GM23338 (cell line): Measurements from ENCODE around the gene CELSR3. TPM values are rescaled to one million over a fixed set of nuclear protein-coding genes. Genes with fewer than 3 reads are reported as not detected.

Source experiments
- ATAC-seq: fragments of 200-7000 bp; cut with Tn5 transposase; 3 replicates; pipeline ENCODE4 v1.9.1; 2020
- DNase-seq: peaks from one replicate; pipeline ENCODE4 v3.0.0-alpha.2; 2015; ENCODE audit warnings: low spot score
- H2AFZ ChIP-seq: fragments of 200-600 bp; sonication (generic); 2 replicates; pipeline ENCODE4 v1.8.0; 2016; ENCODE audit warnings: antibody characterized with exemption, mild to moderate bottlenecking, moderate library complexity
- H3F3A ChIP-seq: fragments of 200-600 bp; sonication (generic); replicated peaks from 2 replicates; pipeline ENCODE4 v1.8.0; 2017; ENCODE audit warnings: antibody characterized with exemption, mixed run types, low read depth
- H3K27ac ChIP-seq: fragments of 200-600 bp; sonication (generic); 2 replicates; pipeline ENCODE4 v1.6.1; 2016; ENCODE audit warnings: low read depth
- H3K27me3 ChIP-seq: fragments of 200-600 bp; sonication (generic); 2 replicates; pipeline ENCODE4 v1.8.0; 2016; ENCODE audit warnings: mild to moderate bottlenecking, mixed run types, moderate library complexity; ENCODE audit not compliant: insufficient read depth
- H3K36me3 ChIP-seq: fragments of 200-600 bp; sonication (generic); 2 replicates; pipeline ENCODE4 v1.8.0; 2016; ENCODE audit warnings: mild to moderate bottlenecking; ENCODE audit not compliant: insufficient read depth
- H3K4me1 ChIP-seq: fragments of 200-600 bp; sonication (generic); 2 replicates; pipeline ENCODE4 v1.8.0; 2016; ENCODE audit warnings: mild to moderate bottlenecking, moderate library complexity; ENCODE audit not compliant: insufficient read depth
- H3K4me2 ChIP-seq: fragments of 200-600 bp; sonication (generic); 2 replicates; pipeline ENCODE4 v1.7.1; 2017; ENCODE audit warnings: mixed run types
- H3K4me3 ChIP-seq: fragments of 200-600 bp; sonication (generic); 2 replicates; pipeline ENCODE4 v1.6.1; 2016; ENCODE audit warnings: mixed run types
- H3K79me2 ChIP-seq: fragments of 200-600 bp; sonication (generic); replicated peaks from 2 replicates; pipeline ENCODE4 v1.8.0; 2017; ENCODE audit warnings: mild to moderate bottlenecking; ENCODE audit not compliant: insufficient read depth
- H3K9me2 ChIP-seq: fragments of 200-600 bp; sonication (generic); 2 replicates; pipeline ENCODE4 v1.8.0; 2017; ENCODE audit not compliant: insufficient read depth
- H4K20me1 ChIP-seq: fragments of 200-600 bp; sonication (generic); replicated peaks from 2 replicates; pipeline ENCODE4 v1.8.0; 2017; ENCODE audit warnings: mild to moderate bottlenecking; ENCODE audit not compliant: insufficient read depth
- H3K27ac Mint-ChIP-seq: 2 replicates; pipeline ENCODE4 v1.8.0; 2020; ENCODE audit warnings: inconsistent platforms, mild to moderate bottlenecking, moderate library complexity, mixed read lengths
- H3K27me3 Mint-ChIP-seq: 3 replicates; pipeline ENCODE4 v1.8.0; 2022; ENCODE audit warnings: low read depth, mild to moderate bottlenecking, moderate library complexity, mixed read lengths, inconsistent platforms; ENCODE audit not compliant: insufficient read depth, poor library complexity
- H3K36me3 Mint-ChIP-seq: 3 replicates; pipeline ENCODE4 v1.8.0; 2021; ENCODE audit warnings: low read depth, mild to moderate bottlenecking, inconsistent platforms, moderate library complexity, mixed read lengths
- H3K4me1 Mint-ChIP-seq: 3 replicates; pipeline ENCODE4 v1.8.0; 2020; ENCODE audit warnings: mild to moderate bottlenecking, inconsistent platforms, mixed read lengths
- H3K4me3 Mint-ChIP-seq: 3 replicates; pipeline ENCODE4 v1.8.0; 2021; ENCODE audit warnings: moderate library complexity, mild to moderate bottlenecking, inconsistent platforms, mixed read lengths
- H3K9me3 Mint-ChIP-seq: 3 replicates; pipeline ENCODE4 v1.8.0; 2020; ENCODE audit warnings: moderate library complexity, mild to moderate bottlenecking, inconsistent platforms, mixed read lengths
- CREB1 ChIP-seq: fragments of 250-450 bp; sonication (Bioruptor Pico); IDR thresholded peaks from 2 replicates; pipeline ENCODE4 v1.5.0; 2020; ENCODE audit warnings: low read depth, mild to moderate bottlenecking, moderate library complexity
- EZH2 ChIP-seq: fragments of 200-600 bp; sonication (generic); IDR thresholded peaks from one replicate; pipeline ENCODE4 v1.8.0; 2017; ENCODE audit warnings: antibody characterized with exemption, mild to moderate bottlenecking, low read depth; ENCODE audit not compliant: unreplicated experiment
- EZH2phosphoT487 ChIP-seq: fragments of 200-600 bp; sonication (generic); IDR thresholded peaks from one replicate; pipeline ENCODE4 v1.8.1; 2018; ENCODE audit warnings: antibody characterized with exemption; ENCODE audit not compliant: unreplicated experiment
- JUNB ChIP-seq: IDR thresholded peaks from one replicate; pipeline ENCODE4 v1.6.1; 2016; ENCODE audit warnings: antibody characterized with exemption; ENCODE audit not compliant: unreplicated experiment
- NANOG ChIP-seq: IDR thresholded peaks from 2 replicates; pipeline ENCODE4 v1.6.1; 2016; ENCODE audit warnings: antibody characterized with exemption, borderline replicate concordance
- POLR2AphosphoS5 ChIP-seq: IDR thresholded peaks from 2 replicates; pipeline ENCODE4 v1.6.1; 2016; ENCODE audit warnings: antibody characterized with exemption, low read depth
- STAT1 ChIP-seq: IDR thresholded peaks from one replicate; pipeline ENCODE4 v1.6.1; 2016; ENCODE audit warnings: antibody characterized with exemption; ENCODE audit not compliant: unreplicated experiment
- ZNF114 ChIP-seq: fragments of 250-450 bp; sonication (Bioruptor Pico); IDR thresholded peaks from 2 replicates; pipeline ENCODE4 v1.5.0; 2020; ENCODE audit warnings: mild to moderate bottlenecking, moderate library complexity
- ZNF331 ChIP-seq: fragments of 250-450 bp; sonication (Bioruptor Pico); IDR thresholded peaks from 2 replicates; pipeline ENCODE4 v1.5.0; 2020; ENCODE audit warnings: low read depth, mild to moderate bottlenecking, moderate library complexity
- ZNF462 ChIP-seq: fragments of 250-450 bp; sonication (Bioruptor Pico); IDR thresholded peaks from 2 replicates; pipeline ENCODE4 v1.5.0; 2020; ENCODE audit warnings: mild to moderate bottlenecking, moderate library complexity
- polyA plus RNA-seq: library from polyadenylated mRNA; unstranded; fragments of >200 nt; fragmentation: Nextera tagmentation; extraction: Ambion mirVana; gene quantifications from 2 replicates; pipeline ENCODE4 v1.2.1, GENCODE V29; 2016
- total RNA-seq: library from RNA; depleted of rRNA; stranded (reverse); fragments of >200 nt; shearing (Covaris generic); gene quantifications from 2 replicates; pipeline ENCODE4 v1.2.3, GENCODE V29; 2014
- TF ChIP-seq, protein P1 (sequence below): IDR thresholded peaks from 2 replicates; pipeline ENCODE4 v1.6.1; 2016; ENCODE audit warnings: antibody characterized with exemption
- TF ChIP-seq, protein P2 (sequence below), 2 experiments: fragments of 200-600 bp in 1 of 2; sonication (generic) in 1 of 2; conservative IDR thresholded peaks; 2 replicates each; pipeline versions ENCODE4 v1.5.1 to v1.6.1; 2016 to 2017; ENCODE audit warnings: antibody characterized with exemption in 2 of 2, low read depth in 2 of 2, mild to moderate bottlenecking in 2 of 2, moderate library complexity in 1 of 2

The CELSR3 gene
- total and polyA plus RNA-seq, 2 experiments from 2014 or later = 7.5 to 33.3 TPM

- no peaks in the 10 kb centered on the region for H3K36me3 ChIP-seq
- H3K36me3 Mint-ChIP-seq = peaks cover 67% of the 10 kb centered on the region
- H4K20me1 ChIP-seq = peaks cover 2% of the 10 kb centered on the region; the same call in 1 of the 2 replicates
- TF ChIP-seq STAT1 = no peak
- TF ChIP-seq CREB1 (CRISPR knock-in tag) = no peak
- no peak for TF ChIP-seq EZH2
- TF ChIP-seq JUNB = no peak
- TF ChIP-seq POLR2AphosphoS5 = no peak
- TF ChIP-seq, protein P1, sequence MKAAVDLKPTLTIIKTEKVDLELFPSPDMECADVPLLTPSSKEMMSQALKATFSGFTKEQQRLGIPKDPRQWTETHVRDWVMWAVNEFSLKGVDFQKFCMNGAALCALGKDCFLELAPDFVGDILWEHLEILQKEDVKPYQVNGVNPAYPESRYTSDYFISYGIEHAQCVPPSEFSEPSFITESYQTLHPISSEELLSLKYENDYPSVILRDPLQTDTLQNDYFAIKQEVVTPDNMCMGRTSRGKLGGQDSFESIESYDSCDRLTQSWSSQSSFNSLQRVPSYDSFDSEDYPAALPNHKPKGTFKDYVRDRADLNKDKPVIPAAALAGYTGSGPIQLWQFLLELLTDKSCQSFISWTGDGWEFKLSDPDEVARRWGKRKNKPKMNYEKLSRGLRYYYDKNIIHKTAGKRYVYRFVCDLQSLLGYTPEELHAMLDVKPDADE = no peak
- TF ChIP-seq EZH2phosphoT487 = no peak
- no peak for TF ChIP-seq ZNF331 (CRISPR knock-in tag)
- no peak for TF ChIP-seq NANOG
- TF ChIP-seq, protein P2, sequence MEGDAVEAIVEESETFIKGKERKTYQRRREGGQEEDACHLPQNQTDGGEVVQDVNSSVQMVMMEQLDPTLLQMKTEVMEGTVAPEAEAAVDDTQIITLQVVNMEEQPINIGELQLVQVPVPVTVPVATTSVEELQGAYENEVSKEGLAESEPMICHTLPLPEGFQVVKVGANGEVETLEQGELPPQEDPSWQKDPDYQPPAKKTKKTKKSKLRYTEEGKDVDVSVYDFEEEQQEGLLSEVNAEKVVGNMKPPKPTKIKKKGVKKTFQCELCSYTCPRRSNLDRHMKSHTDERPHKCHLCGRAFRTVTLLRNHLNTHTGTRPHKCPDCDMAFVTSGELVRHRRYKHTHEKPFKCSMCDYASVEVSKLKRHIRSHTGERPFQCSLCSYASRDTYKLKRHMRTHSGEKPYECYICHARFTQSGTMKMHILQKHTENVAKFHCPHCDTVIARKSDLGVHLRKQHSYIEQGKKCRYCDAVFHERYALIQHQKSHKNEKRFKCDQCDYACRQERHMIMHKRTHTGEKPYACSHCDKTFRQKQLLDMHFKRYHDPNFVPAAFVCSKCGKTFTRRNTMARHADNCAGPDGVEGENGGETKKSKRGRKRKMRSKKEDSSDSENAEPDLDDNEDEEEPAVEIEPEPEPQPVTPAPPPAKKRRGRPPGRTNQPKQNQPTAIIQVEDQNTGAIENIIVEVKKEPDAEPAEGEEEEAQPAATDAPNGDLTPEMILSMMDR (conservative IDR thresholded peaks at IDR 0.05; ENCODE audit: low read depth in 2 of 2) = no peak
- TF ChIP-seq ZNF114 (CRISPR knock-in tag) = no peak
- no peak for TF ChIP-seq ZNF462 (CRISPR knock-in tag)
- H3K27me3 Mint-ChIP-seq = peaks cover 15% of the 10 kb centered on the region
- no peak overlapping the region for H2AFZ ChIP-seq
- H3K79me2 ChIP-seq = peaks cover 11% of the 10 kb centered on the region
- H3K4me3 ChIP-seq = no peak overlapping the region
- ATAC-seq = no peak
- no peaks in the 10 kb centered on the region; the same call in 2 of the 3 replicates for H3K9me3 Mint-ChIP-seq
- no peaks in the 10 kb centered on the region for H3K27me3 ChIP-seq
- H3K27ac Mint-ChIP-seq = no peak overlapping the region; the same call in 1 of the 2 replicates
- no peak for DNase-seq
- peaks cover 4% of the 10 kb centered on the region for H3K4me1 ChIP-seq
- H3K9me2 ChIP-seq = no peaks in the 10 kb centered on the region
- H3K27ac ChIP-seq = no peak overlapping the region
- peaks cover 9% of the 10 kb centered on the region for H3K4me1 Mint-ChIP-seq
- no peak overlapping the region for H3K4me2 ChIP-seq
- H3F3A ChIP-seq = no peaks in the 10 kb centered on the region
- no peak overlapping the region for H3K4me3 Mint-ChIP-seq
Observed at GRCh38 chr3:48679411-48680391, 17.0 kb upstream of the CELSR3 start.
